Peyer's patch (tissue), 4 donors: Measurements from ENCODE around the gene LTBP4. TPM values are rescaled to one million over a fixed set of nuclear protein-coding genes. Genes with fewer than 3 reads are reported as not detected.

Experiments
- DNase-seq, 3 donors: peaks; one replicate each; pipeline ENCODE4 v3.0.0-alpha.2; 2017 to 2019
- H3K27ac ChIP-seq, 4 donors: fragments of 200-600 bp; sonication (generic); one replicate each; pipeline ENCODE4 v1.5.1; 2016 to 2019
- H3K27me3 ChIP-seq, 2 donors: fragments of 200-600 bp; sonication (generic); one replicate each; pipeline ENCODE4 v1.5.1; 2019
- H3K36me3 ChIP-seq, 3 donors: fragments of 200-600 bp; sonication (generic); one replicate each; pipeline ENCODE4 v1.5.1; 2016 to 2019
- H3K4me1 ChIP-seq, 4 donors: fragments of 200-600 bp; sonication (generic); one replicate each; pipeline ENCODE4 v1.5.1; 2016 to 2019
- H3K4me3 ChIP-seq, 4 donors: fragments of 200-600 bp; sonication (generic); 1 replicate in 3 of 4; 2 replicates in 1 of 4; pipeline ENCODE4 v1.5.1; 2016 to 2019; ENCODE audit warnings: mild to moderate bottlenecking in 1 of 4
- H3K9me3 ChIP-seq, 4 donors: fragments of 200-600 bp; sonication (generic); one replicate each; pipeline ENCODE4 v1.5.1; 2016 to 2019; ENCODE audit warnings: mild to moderate bottlenecking in 1 of 4
- CTCF ChIP-seq, 6 experiments: fragments of 450-650 bp in 4 of 6; fragments of 200-600 bp in 2 of 6; sonication (generic) in 1 of 6; IDR thresholded peaks; one replicate each; pipeline ENCODE4 v1.5.1; 2017 to 2019; ENCODE audit warnings: antibody characterized with exemption in 6 of 6, mild to moderate bottlenecking in 3 of 6, moderate library complexity in 1 of 6
- POLR2A ChIP-seq, 2 donors: fragments of 450-650 bp; IDR thresholded peaks; one replicate each; pipeline ENCODE4 v1.5.1; 2017; ENCODE audit warnings: antibody characterized with exemption in 2 of 2, mild to moderate bottlenecking in 2 of 2, moderate library complexity in 2 of 2
- total RNA-seq, 4 donors: library from RNA; depleted of rRNA; stranded (reverse); fragments of >200 nt; gene quantifications; one replicate each; pipeline ENCODE4 v1.1.0, GENCODE V29; 2016

Gene LTBP4
- total RNA-seq, 4 donors from 2014 or later = 164 to 484 (median 329) TPM

- Histone ChIP-seq H3K27ac (no peak overlapping the region), H3K4me1 (peaks cover 0 to 10% (median under 1%) of the 10 kb centered on the region in 4 donors), H3K36me3 (peaks cover 0 to 52% (median 0%) of the 10 kb centered on the region in 3 donors), H3K27me3 (no peaks in the 10 kb centered on the region), H3K4me3 (no peak overlapping the region), H3K9me3 (no peaks in the 10 kb centered on the region)
- TF ChIP-seq CTCF (IDR thresholded peaks at IDR 0.05) (no peak), POLR2A (IDR thresholded peaks at IDR 0.05) (no peak)
- no peak for DNase-seq
Observed at GRCh38 chr19:40667602-40668001, 66.4 kb downstream of the LTBP4 start.

- TF ChIP-seq CTCF (IDR thresholded peaks at IDR 0.05) = no peak
- no peak for TF ChIP-seq POLR2A (IDR thresholded peaks at IDR 0.05)
- Histone ChIP-seq H3K9me3 (no peaks in the 10 kb centered on the region), H3K4me3 (no peak overlapping the region), H3K27ac (no peak overlapping the region), H3K4me1 (peaks cover 0 to under 1% (median 0%) of the 10 kb centered on the region in 4 donors), H3K36me3 (peaks cover 0 to 67% (median 0%) of the 10 kb centered on the region in 3 donors), H3K27me3 (no peaks in the 10 kb centered on the region)
- DNase-seq = no peak
Observed at GRCh38 chr19:40668991-40669614, 67.9 kb downstream of the LTBP4 start.

GRCh38 chr19:40671404-40671803 is 70.2 kb downstream of the LTBP4 start:
- TF ChIP-seq CTCF (IDR thresholded peaks at IDR 0.05) (no peak), POLR2A (IDR thresholded peaks at IDR 0.05) (no peak)
- no peak overlapping the region for H3K4me3 ChIP-seq
- H3K27me3 ChIP-seq = no peaks in the 10 kb centered on the region
- H3K9me3 ChIP-seq = no peaks in the 10 kb centered on the region
- H3K4me1 ChIP-seq = no peaks in the 10 kb centered on the region
- DNase-seq = no peak
- no peak overlapping the region for H3K27ac ChIP-seq
- peaks cover 0 to 86% (median 0%) of the 10 kb centered on the region in 3 donors for H3K36me3 ChIP-seq

- Histone ChIP-seq H3K27ac (no peak overlapping the region), H3K4me3 (no peak overlapping the region), H3K36me3 (peaks cover 0 to 91% (median 0%) of the 10 kb centered on the region in 3 donors), H3K9me3 (no peaks in the 10 kb centered on the region), H3K4me1 (no peaks in the 10 kb centered on the region), H3K27me3 (no peaks in the 10 kb centered on the region)
- no peak for TF ChIP-seq CTCF (IDR thresholded peaks at IDR 0.05)
- no peak for TF ChIP-seq POLR2A (IDR thresholded peaks at IDR 0.05)
- no peak for DNase-seq
Observed at GRCh38 chr19:40672038-40672437, 70.9 kb downstream of the LTBP4 start.

- no peak for DNase-seq
- no peaks in the 10 kb centered on the region for H3K9me3 ChIP-seq
- H3K4me3 ChIP-seq = no peak overlapping the region
- H3K27me3 ChIP-seq = no peaks in the 10 kb centered on the region
- TF ChIP-seq POLR2A (IDR thresholded peaks at IDR 0.05) (no peak), CTCF (IDR thresholded peaks at IDR 0.05) (no peak)
- H3K27ac ChIP-seq = no peak overlapping the region
- peaks cover 0 to 93% (median 0%) of the 10 kb centered on the region in 3 donors for H3K36me3 ChIP-seq
- no peaks in the 10 kb centered on the region for H3K4me1 ChIP-seq
Observed at GRCh38 chr19:40672573-40673299, 71.6 kb downstream of the LTBP4 start.
